Mesodermal cell (in vitro differentiated cells): ENCODE data around the gene LRRC27.
"Not testable (repeated sequence)": the region's sequence is repeated elsewhere in the genome, so short reads cannot be mapped to it uniquely, and the experiment has no call there.

Experiments used
- H3K27ac ChIP-seq: 2 replicates; pipeline ENCODE4 v1.7.0; 2013; ENCODE audit warnings: mild to moderate bottlenecking, low read depth, low read length, moderate library complexity; ENCODE audit not compliant: severe bottlenecking
- H3K36me3 ChIP-seq: 2 replicates; pipeline ENCODE4 v1.7.1; 2013; ENCODE audit warnings: mild to moderate bottlenecking, low read length, moderate library complexity; ENCODE audit not compliant: control insufficient read depth, insufficient read depth
- H3K4me1 ChIP-seq: one replicate; pipeline ENCODE4 v1.7.1; 2013; ENCODE audit warnings: mild to moderate bottlenecking, low read length; ENCODE audit not compliant: insufficient read depth, control insufficient read depth, poor library complexity, severe bottlenecking
- H3K4me3 ChIP-seq: 2 replicates; pipeline ENCODE4 v1.7.0; 2013; ENCODE audit warnings: low read length, control low read depth, mild to moderate bottlenecking; ENCODE audit not compliant: insufficient read depth, poor library complexity, severe bottlenecking; ENCODE audit errors: extremely low read depth
- H3K9me3 ChIP-seq: 2 replicates; pipeline ENCODE4 v1.7.1; 2013; ENCODE audit warnings: mild to moderate bottlenecking, low read length, moderate library complexity; ENCODE audit not compliant: control insufficient read depth
- WGBS, 2 experiments: methylation state at CpG; one replicate each; pipeline ENCODE4 v1.1.5; 2013; ENCODE audit warnings: missing lambda C conversion rate in 2 of 2; ENCODE audit not compliant: insufficient coverage in 2 of 2; 5-methylcytosine and 5-hydroxymethylcytosine counted together

LRRC27 gene

GRCh38 chr10:132351611-132352010 is 19.6 kb downstream of the LRRC27 start:
- H3K27ac ChIP-seq: no peak overlapping the region
- no peaks in the 10 kb centered on the region for H3K9me3 ChIP-seq
- H3K4me1 ChIP-seq: no peaks in the 10 kb centered on the region
- no peaks in the 10 kb centered on the region for H3K36me3 ChIP-seq
- no peak overlapping the region for H3K4me3 ChIP-seq
- WGBS, 2 experiments: 88 to 90% methylated on average over 19 to 24 of the region's 25 CpGs

- not testable (repeated sequence) for H3K9me3 ChIP-seq, H3K27ac ChIP-seq, H3K36me3 ChIP-seq, H3K4me3 ChIP-seq, H3K4me1 ChIP-seq
- 41 to 42% methylated on average over 25 to 31 of the region's 44 CpGs for WGBS, 2 experiments
These were observed 20.7 kb downstream of the LRRC27 start for GRCh38 chr10:132352462-132353308.

GRCh38 chr10:132353456-132354355 is 21.7 kb downstream of the LRRC27 start:
- Histone ChIP-seq H3K4me1 (no peaks in the 10 kb centered on the region), H3K9me3 (no peaks in the 10 kb centered on the region), H3K4me3 (no peak overlapping the region), H3K36me3 (no peaks in the 10 kb centered on the region), H3K27ac (no peak overlapping the region)
- 87 to 89% methylated on average over 18 to 19 of the region's 20 CpGs for WGBS, 2 experiments

GRCh38 chr10:132354356-132355094 is 22.5 kb downstream of the LRRC27 start:
- Histone ChIP-seq H3K9me3 (no peaks in the 10 kb centered on the region), H3K4me3 (no peak overlapping the region), H3K27ac (no peak overlapping the region), H3K36me3 (no peaks in the 10 kb centered on the region), H3K4me1 (no peaks in the 10 kb centered on the region)
- WGBS, 2 experiments: 86 to 88% methylated on average over 24 to 32 of the region's 32 CpGs

- no peaks in the 10 kb centered on the region for H3K9me3 ChIP-seq
- H3K36me3 ChIP-seq: no peaks in the 10 kb centered on the region
- no peak overlapping the region for H3K27ac ChIP-seq
- H3K4me3 ChIP-seq: no peak overlapping the region
- 91 to 95% methylated on average over 14 to 17 of the region's 17 CpGs for WGBS, 2 experiments
- no peaks in the 10 kb centered on the region for H3K4me1 ChIP-seq
These were observed 23.3 kb downstream of the LRRC27 start for GRCh38 chr10:132355297-132355696.

GRCh38 chr10:132355754-132356153 is 23.8 kb downstream of the LRRC27 start:
- no peaks in the 10 kb centered on the region for H3K9me3 ChIP-seq
- H3K27ac ChIP-seq: no peak overlapping the region
- no peaks in the 10 kb centered on the region for H3K4me1 ChIP-seq
- no peak overlapping the region for H3K4me3 ChIP-seq
- H3K36me3 ChIP-seq: no peaks in the 10 kb centered on the region
- 100% methylated on average over 5 of the region's 13 CpGs; no CpG with 5 or more reads in 1 of the 2 experiments for WGBS, 2 experiments

- Histone ChIP-seq H3K9me3 (no peaks in the 10 kb centered on the region), H3K4me3 (no peak overlapping the region), H3K27ac (no peak overlapping the region), H3K36me3 (no peaks in the 10 kb centered on the region), H3K4me1 (no peaks in the 10 kb centered on the region)
- 91 to 97% methylated on average over 12 of the region's 12 CpGs for WGBS, 2 experiments
These were observed 24.7 kb downstream of the LRRC27 start for GRCh38 chr10:132356621-132357195.

GRCh38 chr10:132357286-132358058 is 25.5 kb downstream of the LRRC27 start:
- H3K36me3 ChIP-seq: peaks cover 2% of the 10 kb centered on the region
- H3K27ac ChIP-seq: no peak overlapping the region
- H3K9me3 ChIP-seq: no peaks in the 10 kb centered on the region
- 96 to 98% methylated on average over 13 to 14 of the region's 15 CpGs for WGBS, 2 experiments
- H3K4me1 ChIP-seq: no peaks in the 10 kb centered on the region
- no peak overlapping the region for H3K4me3 ChIP-seq

GRCh38 chr10:132359305-132360040 is 27.5 kb downstream of the LRRC27 start:
- 84 to 88% methylated on average over 17 to 18 of the region's 21 CpGs for WGBS, 2 experiments
- H3K4me1 ChIP-seq: no peaks in the 10 kb centered on the region
- H3K27ac ChIP-seq: no peak overlapping the region
- peaks cover 2% of the 10 kb centered on the region for H3K36me3 ChIP-seq
- no peak overlapping the region for H3K4me3 ChIP-seq
- H3K9me3 ChIP-seq: no peaks in the 10 kb centered on the region
